ENCODE data around the gene HERC4.

Gene HERC4

DNA sequence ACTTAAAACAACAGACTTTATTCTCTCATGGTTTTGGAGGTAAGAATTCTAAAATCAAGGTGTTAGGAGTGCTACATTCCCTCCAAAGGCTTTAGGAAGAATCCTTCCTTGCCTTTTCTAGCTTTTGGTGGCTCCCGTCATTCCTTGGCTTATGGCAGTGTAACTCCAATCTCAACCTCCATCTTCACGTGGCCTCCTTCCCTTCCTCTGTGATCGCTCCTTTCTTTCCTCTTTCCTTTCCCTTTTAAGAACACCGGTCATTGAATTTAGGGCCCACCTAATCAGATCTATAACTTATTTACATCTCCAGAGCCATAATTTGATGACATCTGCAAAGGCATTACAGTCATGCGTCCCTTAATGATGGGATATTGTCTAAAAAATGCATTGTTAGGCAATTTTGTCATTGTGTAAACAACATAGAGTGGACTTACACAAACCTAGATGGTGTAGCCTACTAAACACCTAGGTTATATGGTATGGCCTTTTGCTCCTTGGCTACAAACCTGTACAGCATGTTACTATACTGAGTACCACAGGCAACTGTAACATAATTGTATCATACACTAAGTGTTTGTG lies 5.9 kb upstream of the HERC4 start:
- no peak for TF ChIP-seq CTCF (IDR thresholded peaks at IDR 0.05)

DNA sequence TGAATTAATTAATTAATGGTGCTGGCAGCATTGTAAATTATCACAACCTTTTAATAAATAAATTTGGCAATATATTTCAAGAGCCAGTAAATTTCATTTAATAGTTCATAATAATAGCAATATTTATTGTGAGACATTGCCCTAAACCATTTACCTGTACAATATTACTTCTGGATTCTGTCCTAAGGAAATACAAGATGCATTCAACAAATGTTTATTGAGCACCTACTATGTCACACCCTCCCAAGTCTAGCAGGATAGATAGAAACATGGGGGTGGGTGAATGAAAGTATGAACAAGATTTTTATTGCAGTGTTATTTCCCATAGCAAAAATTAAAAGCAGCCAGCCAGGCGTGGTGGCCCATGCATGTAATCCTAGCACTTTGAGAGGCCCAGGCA lies 4.4 kb upstream of the HERC4 start:
- no peak for TF ChIP-seq CTCF (IDR thresholded peaks at IDR 0.05)

DNA sequence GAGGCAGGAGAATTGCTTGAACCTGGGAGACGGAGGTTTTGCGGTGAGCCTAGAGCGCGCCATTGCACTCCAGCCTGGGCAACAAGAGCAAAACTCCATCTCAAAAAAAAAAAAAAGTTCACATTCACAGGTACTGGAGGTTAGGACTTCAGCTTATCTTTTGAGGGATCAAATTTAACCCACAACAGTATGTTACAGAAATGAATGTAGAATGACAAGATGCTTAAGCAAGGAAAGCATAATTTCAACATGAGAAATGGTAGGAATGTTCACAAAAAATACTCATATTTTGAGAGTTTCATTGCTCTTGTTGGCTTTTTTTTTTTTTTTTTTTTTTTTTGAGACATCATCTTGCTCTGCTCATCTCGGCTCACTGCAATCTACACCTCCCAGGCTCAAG lies 1.9 kb upstream of the HERC4 start:
- no peak for TF ChIP-seq CTCF (IDR thresholded peaks at IDR 0.05)

GRCh38 chr10:68075550-68076004 lies 494 bp upstream of the HERC4 start:
- TF ChIP-seq CTCF (IDR thresholded peaks at IDR 0.05): no peak

DNA sequence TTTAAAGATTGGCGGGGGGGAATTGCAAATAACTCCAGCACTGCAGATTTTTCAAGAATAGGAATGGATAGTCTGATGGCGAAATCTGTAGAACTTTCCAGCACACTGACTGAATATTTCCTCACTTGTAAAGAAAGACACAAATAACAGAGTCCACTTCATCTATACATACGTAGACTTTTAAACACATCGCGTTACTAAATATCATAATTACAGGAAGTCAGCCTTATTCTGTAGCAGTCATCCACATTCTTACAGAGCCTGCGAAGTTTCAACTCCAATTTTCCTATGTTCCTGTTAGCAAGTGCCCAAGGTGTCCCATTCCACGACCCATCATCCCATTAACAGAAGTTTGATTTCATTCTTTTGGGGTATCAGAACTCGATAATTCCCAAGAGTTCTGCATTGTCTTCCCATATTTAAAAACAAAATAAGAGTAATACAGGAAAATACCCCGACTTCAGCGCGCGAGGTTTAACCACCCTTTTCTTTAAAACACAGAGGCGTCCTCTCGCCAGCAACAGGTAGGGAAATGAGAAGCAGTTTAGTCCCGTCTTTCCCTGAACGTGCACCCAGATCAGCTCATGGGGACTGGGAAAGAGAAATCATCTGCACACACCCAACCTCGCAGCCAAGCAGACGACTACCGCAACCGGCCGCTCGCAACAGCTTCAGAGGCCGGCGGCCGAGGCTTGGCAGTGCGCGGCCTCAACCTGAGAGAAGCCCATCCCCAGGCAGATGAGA lies 880 bp downstream of the HERC4 start:
- no peak for TF ChIP-seq CTCF (IDR thresholded peaks at IDR 0.05)

- TF ChIP-seq CTCF (IDR thresholded peaks at IDR 0.05): no peak
These were observed 1.5 kb downstream of the HERC4 start for GRCh38 chr10:68073631-68074030.

GRCh38 chr10:68067508-68067907 lies 7.6 kb downstream of the HERC4 start:
- no peak for TF ChIP-seq CTCF (IDR thresholded peaks at IDR 0.05)

Measured in LNCAP (cell line).